SK-N-SH (cell line): ENCODE measurements around the gene UST.

Experiments used
- EP300 ChIP-seq, 2 experiments: IDR thresholded peaks; 2 replicates each; pipeline versions ENCODE4 v1.4.0 to v1.6.1; 2012; ENCODE audit warnings: borderline replicate concordance in 1 of 2, low read depth in 1 of 2, low read length in 1 of 2
- GABPA ChIP-seq: IDR thresholded peaks from 2 replicates; pipeline ENCODE4 v1.4.0; 2012; ENCODE audit warnings: low read depth, mild to moderate bottlenecking
- POLR2AphosphoS5 ChIP-seq: IDR thresholded peaks from 2 replicates; pipeline ENCODE4 v1.6.1; 2012; ENCODE audit warnings: low read depth, low read length
- RAD21 ChIP-seq: IDR thresholded peaks from 2 replicates; pipeline ENCODE4 v1.6.1; 2012; ENCODE audit warnings: mild to moderate bottlenecking, low read length
- RFX5 ChIP-seq: IDR thresholded peaks from 2 replicates; pipeline ENCODE4 v1.6.1; 2012; ENCODE audit warnings: mild to moderate bottlenecking, improper control_type of control experiment, low read length
- RXRA ChIP-seq: IDR thresholded peaks from 2 replicates; pipeline ENCODE4 v1.4.0; 2012; ENCODE audit warnings: low read depth, mild to moderate bottlenecking, borderline replicate concordance
- TAF1 ChIP-seq: IDR thresholded peaks from 2 replicates; pipeline ENCODE4 v1.6.1; 2012; ENCODE audit warnings: low read depth, mild to moderate bottlenecking, low read length, moderate library complexity, borderline replicate concordance
- TCF12 ChIP-seq: IDR thresholded peaks from 2 replicates; pipeline ENCODE4 v1.4.0; 2012
- YY1 ChIP-seq: IDR thresholded peaks from 2 replicates; pipeline ENCODE4 v1.4.0; 2012; ENCODE audit warnings: low read depth, mild to moderate bottlenecking
- TF ChIP-seq, protein P1 (sequence below): fragments of 200-600 bp; sonication (generic); IDR thresholded peaks from 2 replicates; pipeline ENCODE4 v1.6.1; 2017; ENCODE audit warnings: antibody characterized with exemption, mild to moderate bottlenecking, moderate library complexity
- TF ChIP-seq, protein P2 (sequence below): fragments of 150-350 bp; IDR thresholded peaks from 2 replicates; pipeline ENCODE4 v1.6.1; 2016; ENCODE audit warnings: mild to moderate bottlenecking, low read depth, low read length
- TF ChIP-seq, protein P3 (sequence below): IDR thresholded peaks from 2 replicates; pipeline ENCODE4 v1.4.0; 2012; ENCODE audit warnings: low read depth, borderline replicate concordance
- TF ChIP-seq, protein P4 (sequence below): IDR thresholded peaks from 2 replicates; pipeline ENCODE4 v1.6.1; 2012; ENCODE audit warnings: mild to moderate bottlenecking, low read depth, low read length, moderate library complexity

DNA sequence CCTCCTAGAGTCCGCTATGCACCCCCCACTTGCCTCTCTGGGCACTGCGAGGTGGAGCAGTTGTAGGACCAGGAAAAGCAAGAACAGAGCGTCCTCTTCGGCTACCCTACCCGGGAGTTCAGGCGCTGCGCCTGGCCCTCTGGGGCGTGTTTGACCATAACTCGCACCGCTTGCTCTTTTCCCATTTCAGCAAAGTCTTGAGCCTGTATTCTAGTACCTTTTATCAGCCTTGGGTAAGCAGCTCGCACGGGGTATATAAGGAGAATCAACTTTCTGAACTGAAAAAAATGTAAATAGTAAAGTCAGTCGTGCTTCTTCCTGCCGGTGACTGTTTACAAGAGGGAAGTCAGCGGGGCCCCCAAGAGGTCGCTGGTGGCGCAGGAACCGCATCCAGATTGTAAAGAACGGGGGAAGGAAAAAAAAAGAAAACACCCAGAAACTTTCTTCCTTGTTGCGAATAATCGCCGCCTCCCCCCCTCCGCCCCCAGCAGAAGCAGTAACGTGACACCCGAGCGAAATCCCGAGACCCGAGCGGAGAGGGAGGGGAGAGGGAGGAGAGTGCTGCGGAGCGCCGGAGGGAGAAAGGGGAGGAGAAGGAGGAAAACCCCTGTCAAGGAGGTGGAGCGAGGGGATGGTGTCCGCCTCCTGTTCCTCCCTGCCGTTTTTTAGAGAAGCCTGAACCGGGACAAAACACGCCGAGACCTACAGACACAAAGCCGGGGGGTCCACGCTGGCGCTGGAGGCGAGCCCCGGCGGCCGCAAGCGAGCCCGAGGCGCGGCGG is at the start of gene UST:
- TF ChIP-seq RFX5 (no peak), GABPA (no peak), EP300 (IDR thresholded peaks at IDR 0.05; ENCODE audit: borderline replicate concordance in 1 of 2, low read depth in 1 of 2, low read length in 1 of 2) (no peak), RAD21 (peak; percentile 31; the same call in 1 of the 2 replicates), POLR2AphosphoS5 (no peak), TAF1 (no peak), TCF12 (no peak), YY1 (no peak), RXRA (no peak)
- TF ChIP-seq, protein P1, sequence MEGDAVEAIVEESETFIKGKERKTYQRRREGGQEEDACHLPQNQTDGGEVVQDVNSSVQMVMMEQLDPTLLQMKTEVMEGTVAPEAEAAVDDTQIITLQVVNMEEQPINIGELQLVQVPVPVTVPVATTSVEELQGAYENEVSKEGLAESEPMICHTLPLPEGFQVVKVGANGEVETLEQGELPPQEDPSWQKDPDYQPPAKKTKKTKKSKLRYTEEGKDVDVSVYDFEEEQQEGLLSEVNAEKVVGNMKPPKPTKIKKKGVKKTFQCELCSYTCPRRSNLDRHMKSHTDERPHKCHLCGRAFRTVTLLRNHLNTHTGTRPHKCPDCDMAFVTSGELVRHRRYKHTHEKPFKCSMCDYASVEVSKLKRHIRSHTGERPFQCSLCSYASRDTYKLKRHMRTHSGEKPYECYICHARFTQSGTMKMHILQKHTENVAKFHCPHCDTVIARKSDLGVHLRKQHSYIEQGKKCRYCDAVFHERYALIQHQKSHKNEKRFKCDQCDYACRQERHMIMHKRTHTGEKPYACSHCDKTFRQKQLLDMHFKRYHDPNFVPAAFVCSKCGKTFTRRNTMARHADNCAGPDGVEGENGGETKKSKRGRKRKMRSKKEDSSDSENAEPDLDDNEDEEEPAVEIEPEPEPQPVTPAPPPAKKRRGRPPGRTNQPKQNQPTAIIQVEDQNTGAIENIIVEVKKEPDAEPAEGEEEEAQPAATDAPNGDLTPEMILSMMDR = peak; percentile 60
- TF ChIP-seq, protein P2, sequence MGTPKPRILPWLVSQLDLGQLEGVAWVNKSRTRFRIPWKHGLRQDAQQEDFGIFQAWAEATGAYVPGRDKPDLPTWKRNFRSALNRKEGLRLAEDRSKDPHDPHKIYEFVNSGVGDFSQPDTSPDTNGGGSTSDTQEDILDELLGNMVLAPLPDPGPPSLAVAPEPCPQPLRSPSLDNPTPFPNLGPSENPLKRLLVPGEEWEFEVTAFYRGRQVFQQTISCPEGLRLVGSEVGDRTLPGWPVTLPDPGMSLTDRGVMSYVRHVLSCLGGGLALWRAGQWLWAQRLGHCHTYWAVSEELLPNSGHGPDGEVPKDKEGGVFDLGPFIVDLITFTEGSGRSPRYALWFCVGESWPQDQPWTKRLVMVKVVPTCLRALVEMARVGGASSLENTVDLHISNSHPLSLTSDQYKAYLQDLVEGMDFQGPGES = no peak
- TF ChIP-seq, protein P3, sequence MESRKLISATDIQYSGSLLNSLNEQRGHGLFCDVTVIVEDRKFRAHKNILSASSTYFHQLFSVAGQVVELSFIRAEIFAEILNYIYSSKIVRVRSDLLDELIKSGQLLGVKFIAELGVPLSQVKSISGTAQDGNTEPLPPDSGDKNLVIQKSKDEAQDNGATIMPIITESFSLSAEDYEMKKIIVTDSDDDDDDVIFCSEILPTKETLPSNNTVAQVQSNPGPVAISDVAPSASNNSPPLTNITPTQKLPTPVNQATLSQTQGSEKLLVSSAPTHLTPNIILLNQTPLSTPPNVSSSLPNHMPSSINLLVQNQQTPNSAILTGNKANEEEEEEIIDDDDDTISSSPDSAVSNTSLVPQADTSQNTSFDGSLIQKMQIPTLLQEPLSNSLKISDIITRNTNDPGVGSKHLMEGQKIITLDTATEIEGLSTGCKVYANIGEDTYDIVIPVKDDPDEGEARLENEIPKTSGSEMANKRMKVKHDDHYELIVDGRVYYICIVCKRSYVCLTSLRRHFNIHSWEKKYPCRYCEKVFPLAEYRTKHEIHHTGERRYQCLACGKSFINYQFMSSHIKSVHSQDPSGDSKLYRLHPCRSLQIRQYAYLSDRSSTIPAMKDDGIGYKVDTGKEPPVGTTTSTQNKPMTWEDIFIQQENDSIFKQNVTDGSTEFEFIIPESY = no peak
- TF ChIP-seq, protein P4, sequence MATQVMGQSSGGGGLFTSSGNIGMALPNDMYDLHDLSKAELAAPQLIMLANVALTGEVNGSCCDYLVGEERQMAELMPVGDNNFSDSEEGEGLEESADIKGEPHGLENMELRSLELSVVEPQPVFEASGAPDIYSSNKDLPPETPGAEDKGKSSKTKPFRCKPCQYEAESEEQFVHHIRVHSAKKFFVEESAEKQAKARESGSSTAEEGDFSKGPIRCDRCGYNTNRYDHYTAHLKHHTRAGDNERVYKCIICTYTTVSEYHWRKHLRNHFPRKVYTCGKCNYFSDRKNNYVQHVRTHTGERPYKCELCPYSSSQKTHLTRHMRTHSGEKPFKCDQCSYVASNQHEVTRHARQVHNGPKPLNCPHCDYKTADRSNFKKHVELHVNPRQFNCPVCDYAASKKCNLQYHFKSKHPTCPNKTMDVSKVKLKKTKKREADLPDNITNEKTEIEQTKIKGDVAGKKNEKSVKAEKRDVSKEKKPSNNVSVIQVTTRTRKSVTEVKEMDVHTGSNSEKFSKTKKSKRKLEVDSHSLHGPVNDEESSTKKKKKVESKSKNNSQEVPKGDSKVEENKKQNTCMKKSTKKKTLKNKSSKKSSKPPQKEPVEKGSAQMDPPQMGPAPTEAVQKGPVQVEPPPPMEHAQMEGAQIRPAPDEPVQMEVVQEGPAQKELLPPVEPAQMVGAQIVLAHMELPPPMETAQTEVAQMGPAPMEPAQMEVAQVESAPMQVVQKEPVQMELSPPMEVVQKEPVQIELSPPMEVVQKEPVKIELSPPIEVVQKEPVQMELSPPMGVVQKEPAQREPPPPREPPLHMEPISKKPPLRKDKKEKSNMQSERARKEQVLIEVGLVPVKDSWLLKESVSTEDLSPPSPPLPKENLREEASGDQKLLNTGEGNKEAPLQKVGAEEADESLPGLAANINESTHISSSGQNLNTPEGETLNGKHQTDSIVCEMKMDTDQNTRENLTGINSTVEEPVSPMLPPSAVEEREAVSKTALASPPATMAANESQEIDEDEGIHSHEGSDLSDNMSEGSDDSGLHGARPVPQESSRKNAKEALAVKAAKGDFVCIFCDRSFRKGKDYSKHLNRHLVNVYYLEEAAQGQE = no peak
